ENCODE data around the gene MS4A2. TPM values are rescaled to one million over a fixed set of nuclear protein-coding genes. Genes with fewer than 3 reads are reported as not detected.

MS4A2 gene
- total and polyA plus RNA-seq, 2 of the 8 experiments (the other 6 are each of a cell fraction or from before 2014, with no cell fraction given), result not detected

GRCh38 chr11:60085909-60086308 is 2.6 kb upstream of the MS4A2 start:
- Histone ChIP-seq H3K56ac (replicated peaks; ENCODE audit: insufficient read length, low read depth, low read length) (no peak overlapping the region), H2AFZ (ENCODE audit: low read length) (no peak overlapping the region), H2BK120ac (replicated peaks; ENCODE audit: low read depth, low read length) (no peak overlapping the region), H4K8ac (ENCODE audit: extremely low read depth, insufficient read depth, low read length) (no peak overlapping the region), H3K27me3 (replicated peaks in 1 of 4; ENCODE audit: control insufficient read depth in 3 of 4, extremely low read depth in 1 of 4, insufficient read depth in 3 of 4, low read length in 3 of 4) (no peaks in the 10 kb centered on the region), H3K23me2 (ENCODE audit: low read depth, low read length) (no peaks in the 10 kb centered on the region), H2BK5ac (ENCODE audit: low read depth, low read length) (no peak overlapping the region), H4K91ac (replicated peaks; ENCODE audit: insufficient read length, low read length) (no peak overlapping the region), H3K9me3 (ENCODE audit: insufficient read depth in 2 of 2, low read depth in 1 of 2, low read length in 1 of 2) (no peaks in the 10 kb centered on the region), H3K23ac (ENCODE audit: insufficient read length) (no peak overlapping the region), H3K79me1 (ENCODE audit: low read depth, low read length) (no peaks in the 10 kb centered on the region), H3K4ac (replicated peaks; ENCODE audit: insufficient read length, low read depth, low read length) (no peak overlapping the region), H3K36me3 (ENCODE audit: control insufficient read depth in 2 of 4, insufficient read depth in 4 of 4, low read length in 3 of 4) (no peaks in the 10 kb centered on the region), H3K27ac (ENCODE audit: low read depth, low read length) (no peak overlapping the region), H4K20me1 (replicated peaks in 1 of 2; ENCODE audit: control insufficient read depth in 1 of 2, insufficient read depth in 2 of 2, low read length in 2 of 2) (no peaks in the 10 kb centered on the region), H2BK12ac (ENCODE audit: low read depth, low read length) (no peak overlapping the region), H4K5ac (ENCODE audit: insufficient read length, low read depth, low read length) (no peak overlapping the region), H3K9ac (replicated peaks in 1 of 4; ENCODE audit: extremely low read depth in 1 of 4, low read depth in 3 of 4, low read length in 3 of 4) (no peak overlapping the region), H3K14ac (ENCODE audit: insufficient read length) (no peak overlapping the region), H3K4me3 (ENCODE audit: extremely low read depth in 1 of 4, insufficient read depth in 2 of 4, low read depth in 3 of 4, low read length in 4 of 4) (no peak overlapping the region), H2BK20ac (ENCODE audit: low read length) (no peak overlapping the region), H3K4me1 (replicated peaks in 1 of 4; ENCODE audit: control insufficient read depth in 3 of 4, insufficient read depth in 4 of 4, low read length in 3 of 4) (no peaks in the 10 kb centered on the region), H2BK15ac (ENCODE audit: low read length) (no peak overlapping the region), H3K79me2 (ENCODE audit: control insufficient read depth in 1 of 2, insufficient read depth in 2 of 2, low read length in 2 of 2) (no peaks in the 10 kb centered on the region), H3K18ac (ENCODE audit: extremely low read depth, low read length) (no peak overlapping the region), H3K4me2 (ENCODE audit: insufficient read depth in 1 of 2, low read depth in 2 of 2, low read length in 2 of 2) (no peak overlapping the region), H2AK5ac (ENCODE audit: low read depth, low read length) (no peak overlapping the region)
- WGBS, 2 experiments (ENCODE audit: extremely low coverage in 1 of 2, insufficient coverage in 1 of 2, insufficient read length in 1 of 2, insufficient replicate concordance in 2 of 2, low coverage in 1 of 2, low lambda C conversion rate in 2 of 2, missing lambda C conversion rate in 1 of 2), result 95% methylated on average over 2 of the region's 2 CpGs; no CpG with 5 or more reads in 1 of the 2 experiments
- ChIA-PET CTCF (ENCODE audit: partially characterized antibody) (interaction anchor here (1.6 kb wide), 1 partner anchor 165 kb away, joined by 3 read pairs; no protein-coding TSS in a partner anchor), POLR2A (ENCODE audit: partially characterized antibody) (no interaction called here)
- no peak for TF ChIP-seq CBX8 (IDR thresholded peaks at IDR 0.05; ENCODE audit: borderline replicate concordance, low read depth, low read length)
- TF ChIP-seq RNF2 (IDR thresholded peaks at IDR 0.05; ENCODE audit: borderline replicate concordance, low read depth, low read length, missing control alignments, poor library complexity, severe bottlenecking), result no peak
- no peak for TF ChIP-seq USF2 (IDR thresholded peaks at IDR 0.05; ENCODE audit: low read length)
- no peak for TF ChIP-seq CTCF (IDR thresholded peaks at IDR 0.05; ENCODE audit: control extremely low read depth in 1 of 3, insufficient read depth in 1 of 3, low read depth in 1 of 3, low read length in 3 of 3)
- TF ChIP-seq BACH1 (IDR thresholded peaks at IDR 0.05; ENCODE audit: low read length), result no peak
- no peak for TF ChIP-seq POU5F1 (IDR thresholded peaks at IDR 0.05; ENCODE audit: low read depth, low read length)
- FAIRE-seq (no peak), DNase-seq (ENCODE audit: low read depth in 1 of 2, low spot score in 2 of 2) (no peak)

Measured in H1 (cell line).